Measurements from ENCODE around the gene SLC8A2. TPM values are rescaled to one million over a fixed set of nuclear protein-coding genes. Genes with fewer than 3 reads are reported as not detected.
"Not testable (repeated sequence)": the region's sequence is repeated elsewhere in the genome, so short reads cannot be mapped to it uniquely, and the experiment has no call there.

Gene SLC8A2
- total RNA-seq, 1 donor from 2014 or later, result not detected

GRCh38 chr19:47414469-47414868, 57.2 kb downstream of the SLC8A2 start:
- DNase-seq (ENCODE audit: extremely low read depth, low read depth, low spot score), result no peak

- no peak for DNase-seq (ENCODE audit: extremely low read depth, low read depth, low spot score)
Observed at GRCh38 chr19:47413941-47414340, 57.8 kb downstream of the SLC8A2 start.

- DNase-seq (ENCODE audit: extremely low read depth, low read depth, low spot score), result not testable (repeated sequence)
Observed at GRCh38 chr19:47411696-47412095, 60.0 kb downstream of the SLC8A2 start.

DNA sequence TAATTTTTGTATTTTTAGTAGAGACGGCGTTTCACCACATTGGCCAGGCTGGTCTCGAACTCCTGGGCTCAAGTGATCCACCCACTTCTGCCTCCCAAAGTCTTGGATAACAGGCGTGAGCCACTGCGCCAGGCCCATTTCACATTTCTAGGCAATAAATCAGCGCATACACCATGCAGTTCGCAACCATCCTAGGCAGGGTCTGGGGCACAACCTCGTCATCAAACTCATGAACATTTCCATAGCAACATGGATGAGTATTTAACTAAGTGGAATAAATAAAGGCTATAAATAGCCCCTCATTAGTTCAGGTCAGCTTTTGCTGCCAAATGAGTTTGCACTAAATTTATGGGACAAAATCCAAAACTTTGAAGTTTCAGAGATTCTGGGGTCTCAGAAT, 60.6 kb downstream of the SLC8A2 start:
- DNase-seq (ENCODE audit: extremely low read depth, low read depth, low spot score), result no peak

DNA sequence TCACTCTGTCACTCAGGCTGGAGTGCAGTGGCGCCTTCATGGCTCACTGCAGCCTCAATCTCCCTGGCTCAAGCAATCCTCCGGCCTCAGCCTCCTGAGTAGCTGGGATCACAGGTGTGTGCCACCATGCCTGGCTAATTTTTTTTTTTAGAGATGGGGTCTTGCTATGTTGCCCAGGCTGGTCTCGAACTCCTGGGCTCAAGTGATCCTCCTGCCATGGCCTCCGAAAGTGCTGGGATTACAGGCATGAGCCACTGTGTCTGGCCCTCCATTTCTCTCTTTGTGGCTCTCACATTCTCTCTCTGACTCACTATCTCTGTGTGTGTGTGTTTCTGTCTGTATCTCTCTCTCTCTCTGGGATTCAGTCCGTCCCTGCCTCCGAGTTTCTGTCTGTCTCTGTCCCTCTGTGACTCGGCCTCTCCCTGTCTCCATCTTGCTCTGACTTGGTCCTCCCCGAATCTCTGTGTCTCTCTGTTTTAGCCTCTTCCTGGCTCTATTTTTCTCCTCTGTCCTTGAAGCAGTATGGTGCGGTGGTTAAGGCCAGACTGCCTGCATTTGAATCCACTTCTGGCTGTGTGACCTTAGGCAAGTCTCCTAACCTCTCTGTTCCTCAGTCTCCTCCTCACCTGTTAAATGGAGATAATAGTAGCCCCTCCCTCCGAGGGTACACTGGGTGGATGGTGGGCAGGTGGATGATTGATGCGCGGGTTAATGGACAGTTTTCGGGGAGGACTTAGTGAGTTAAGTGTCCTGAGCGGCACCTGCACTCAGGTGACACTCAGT, 63.3 kb downstream of the SLC8A2 start:
- no peak for DNase-seq (ENCODE audit: extremely low read depth, low read depth, low spot score)

- DNase-seq (ENCODE audit: extremely low read depth, low read depth, low spot score), result no peak
Observed at GRCh38 chr19:47407417-47407774, 64.3 kb downstream of the SLC8A2 start.

DNA sequence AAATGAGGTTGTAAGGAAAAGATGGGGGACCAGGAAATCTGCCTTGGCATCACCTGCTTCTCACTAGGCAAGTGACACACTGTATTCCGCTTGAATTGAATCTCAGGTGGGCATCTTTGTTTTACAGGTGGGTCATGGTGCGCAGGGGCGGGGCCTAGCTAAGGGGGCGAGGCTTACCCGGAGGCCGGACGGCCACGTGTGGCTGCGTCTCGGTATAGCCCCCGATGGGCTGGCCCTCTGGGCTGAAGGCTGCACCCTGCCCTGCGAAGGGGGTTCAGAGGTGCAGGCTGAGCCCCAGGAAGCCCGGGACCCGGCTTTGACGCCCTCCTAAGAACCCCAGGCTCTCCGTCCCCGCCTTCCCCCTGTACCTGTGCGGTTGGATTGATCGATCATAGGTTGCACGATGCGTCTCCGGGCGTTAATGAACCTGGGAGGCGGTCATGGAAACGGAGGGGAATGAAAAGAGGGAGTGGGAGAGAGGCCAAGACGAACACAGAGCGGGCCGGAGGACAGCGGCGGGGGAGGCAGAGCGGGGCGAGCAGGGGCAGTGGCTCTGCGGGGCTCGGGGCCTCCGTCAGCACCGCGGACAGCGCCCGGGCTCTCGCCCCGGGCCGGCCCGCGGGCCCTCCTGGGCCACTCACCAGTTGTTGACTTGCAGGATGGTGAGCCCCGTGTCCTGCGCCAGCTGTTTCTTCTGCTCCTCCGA, 64.8 kb downstream of the SLC8A2 start:
- DNase-seq (ENCODE audit: extremely low read depth, low read depth, low spot score), result no peak

DNA sequence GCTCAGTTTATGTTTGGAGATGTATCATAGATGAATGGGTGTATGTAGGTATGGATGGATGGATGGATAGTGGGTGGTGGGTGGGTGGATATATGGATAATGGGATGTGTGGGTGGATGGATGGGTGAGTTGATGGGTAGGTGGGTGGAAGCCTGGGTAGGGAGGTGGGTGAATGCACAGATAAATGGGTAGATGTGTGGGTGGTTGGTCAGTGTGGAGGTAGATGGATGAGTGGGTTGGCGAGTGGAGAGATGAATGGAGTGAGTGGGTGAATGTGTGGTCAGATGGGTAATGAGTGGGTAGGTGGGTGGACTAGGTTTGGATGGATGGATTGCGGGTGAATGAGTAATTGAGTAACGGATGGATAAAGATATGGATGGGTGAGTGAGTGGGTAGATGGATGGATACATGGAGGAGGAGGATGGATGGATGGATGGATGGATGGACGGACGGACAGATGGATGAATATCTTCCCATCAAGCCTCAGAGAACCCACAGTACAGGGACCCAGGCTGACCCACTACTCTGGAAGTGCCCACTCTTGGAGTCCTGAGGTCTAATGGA, 65.8 kb downstream of the SLC8A2 start:
- no peak for DNase-seq (ENCODE audit: extremely low read depth, low read depth, low spot score)

DNA sequence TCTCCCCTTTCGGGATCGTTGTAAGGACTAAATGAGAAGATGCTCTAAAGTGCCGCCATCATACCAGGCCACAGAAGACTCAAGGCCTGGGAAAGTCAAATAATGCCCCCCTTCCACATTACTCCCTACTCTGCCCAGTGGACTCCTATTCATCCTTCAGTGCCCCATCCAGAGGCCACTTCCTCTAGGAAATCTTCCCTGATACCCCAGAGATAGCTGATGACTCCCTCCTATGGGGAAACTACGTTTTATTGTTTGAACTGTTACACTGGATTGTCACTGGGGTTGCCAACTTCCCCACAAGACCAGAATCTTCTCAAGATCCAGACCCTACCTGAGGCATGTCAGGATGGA, 66.5 kb downstream of the SLC8A2 start:
- DNase-seq (ENCODE audit: extremely low read depth, low read depth, low spot score), result no peak

GRCh38 chr19:47404334-47405196, 67.1 kb downstream of the SLC8A2 start:
- DNase-seq (ENCODE audit: extremely low read depth, low read depth, low spot score), result no peak

DNA sequence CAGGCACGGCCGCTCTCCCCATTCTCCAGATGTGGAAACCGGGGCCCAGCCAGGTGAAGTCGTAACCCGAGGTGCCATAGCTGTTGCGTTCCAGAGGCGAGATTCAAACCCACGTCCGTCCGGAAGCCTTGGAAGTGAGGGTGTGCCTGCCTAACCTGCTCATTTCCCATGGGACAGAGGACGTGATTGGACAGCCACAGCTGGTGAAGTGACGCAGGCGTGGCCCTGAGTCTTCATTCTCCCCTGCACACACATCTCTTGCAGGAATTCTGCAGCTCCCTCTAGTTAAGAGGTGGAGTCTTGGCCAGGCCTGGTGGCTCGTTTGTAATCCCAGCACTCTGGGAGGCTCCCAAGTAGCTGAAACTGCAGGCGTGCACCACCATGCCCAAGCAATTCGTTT, 69.2 kb downstream of the SLC8A2 start:
- no peak for DNase-seq (ENCODE audit: extremely low read depth, low read depth, low spot score)

GRCh38 chr19:47398707-47399597, 72.7 kb downstream of the SLC8A2 start:
- no peak for DNase-seq (ENCODE audit: extremely low read depth, low read depth, low spot score)

GRCh38 chr19:47391510-47392223, 80.0 kb downstream of the SLC8A2 start:
- DNase-seq (ENCODE audit: extremely low read depth, low read depth, low spot score), result peak; percentile 18

GRCh38 chr19:47390533-47391488, 80.9 kb downstream of the SLC8A2 start:
- no peak for DNase-seq (ENCODE audit: extremely low read depth, low read depth, low spot score)

DNA sequence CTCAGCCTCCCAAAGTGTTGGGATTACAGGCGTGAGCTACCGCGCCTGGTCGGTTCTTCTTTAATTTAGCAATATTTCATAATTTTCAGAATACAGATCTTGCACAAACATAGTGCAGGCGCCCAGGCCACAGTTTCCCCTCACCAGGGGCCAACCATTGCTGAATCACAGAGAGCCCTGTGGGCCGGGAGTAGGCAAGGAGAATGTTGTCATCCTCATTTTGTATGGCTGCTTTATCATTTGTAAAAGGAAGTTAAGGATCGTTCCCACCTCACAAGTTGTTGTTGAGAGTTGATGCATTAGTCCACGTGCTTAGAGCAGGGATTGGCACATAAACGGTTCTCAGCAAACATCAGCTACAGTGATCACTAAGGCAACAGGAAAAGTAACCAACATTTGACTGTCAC, 82.5 kb downstream of the SLC8A2 start:
- no peak for DNase-seq (ENCODE audit: extremely low read depth, low read depth, low spot score)

DNA sequence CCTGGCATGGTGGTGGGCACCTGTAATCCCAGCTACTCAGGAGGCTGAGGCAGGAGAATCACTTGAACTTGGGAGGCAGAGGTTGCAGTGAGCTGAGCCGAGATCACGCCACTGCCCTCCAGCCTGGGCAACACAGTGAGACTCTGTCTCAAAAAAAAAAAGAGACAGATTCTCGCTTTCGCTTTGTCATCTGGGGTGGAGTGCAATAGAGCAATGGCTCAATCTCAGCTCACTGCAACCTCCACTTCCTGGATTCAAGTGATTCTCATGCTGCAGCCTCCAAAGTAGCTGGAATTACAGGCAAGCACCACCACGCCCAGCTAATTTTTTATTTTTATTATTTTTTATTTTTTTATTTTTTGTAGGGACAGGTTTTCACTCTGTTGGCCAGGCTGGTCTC, 83.0 kb downstream of the SLC8A2 start:
- not testable (repeated sequence) for DNase-seq (ENCODE audit: extremely low read depth, low read depth, low spot score)

DNA sequence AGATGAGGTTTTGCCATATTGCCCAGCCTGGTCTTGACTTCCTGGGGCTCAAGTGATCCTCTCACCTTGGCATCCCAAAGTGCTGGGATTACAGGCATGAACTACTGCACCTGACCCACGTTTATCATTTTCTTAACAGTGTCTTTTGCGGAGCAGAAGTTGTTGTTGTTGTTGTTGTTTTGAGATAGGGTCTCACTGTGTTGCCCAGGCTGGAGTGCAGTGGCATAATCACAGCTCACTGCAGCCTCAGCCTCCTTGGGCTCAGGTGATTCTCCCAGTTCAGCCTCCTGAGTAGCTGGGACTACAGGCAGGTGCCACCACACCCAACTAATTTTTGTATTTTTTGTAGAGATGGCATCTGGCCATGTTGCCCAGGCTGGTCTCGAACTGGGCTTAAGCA, 84.1 kb downstream of the SLC8A2 start:
- DNase-seq (ENCODE audit: extremely low read depth, low read depth, low spot score), result not testable (repeated sequence)

- DNase-seq (ENCODE audit: extremely low read depth, low read depth, low spot score), result not testable (repeated sequence)
Observed at GRCh38 chr19:47386582-47386981, 85.1 kb downstream of the SLC8A2 start.

Data from glomerular endothelial cell (primary cell).